GM04504 (cell line): ENCODE results near the gene COMT.
"Not testable (repeated sequence)": the region's sequence is repeated elsewhere in the genome, so short reads cannot be mapped to it uniquely, and the experiment has no call there.

Source experiments
- DNase-seq: peaks from one replicate; pipeline ENCODE4 v3.0.0-alpha.2; 2012; ENCODE audit warnings: low read depth

Gene COMT

GRCh38 chr22:19909350-19910179, 32.0 kb upstream of the COMT start:
- peak; percentile 40 for DNase-seq

- DNase-seq = no peak
Measured at GRCh38 chr22:19910180-19910744, 31.3 kb upstream of the COMT start.

GRCh38 chr22:19911540-19912270, 29.9 kb upstream of the COMT start:
- DNase-seq = no peak

GRCh38 chr22:19912271-19912999, 29.1 kb upstream of the COMT start:
- no peak for DNase-seq

DNA sequence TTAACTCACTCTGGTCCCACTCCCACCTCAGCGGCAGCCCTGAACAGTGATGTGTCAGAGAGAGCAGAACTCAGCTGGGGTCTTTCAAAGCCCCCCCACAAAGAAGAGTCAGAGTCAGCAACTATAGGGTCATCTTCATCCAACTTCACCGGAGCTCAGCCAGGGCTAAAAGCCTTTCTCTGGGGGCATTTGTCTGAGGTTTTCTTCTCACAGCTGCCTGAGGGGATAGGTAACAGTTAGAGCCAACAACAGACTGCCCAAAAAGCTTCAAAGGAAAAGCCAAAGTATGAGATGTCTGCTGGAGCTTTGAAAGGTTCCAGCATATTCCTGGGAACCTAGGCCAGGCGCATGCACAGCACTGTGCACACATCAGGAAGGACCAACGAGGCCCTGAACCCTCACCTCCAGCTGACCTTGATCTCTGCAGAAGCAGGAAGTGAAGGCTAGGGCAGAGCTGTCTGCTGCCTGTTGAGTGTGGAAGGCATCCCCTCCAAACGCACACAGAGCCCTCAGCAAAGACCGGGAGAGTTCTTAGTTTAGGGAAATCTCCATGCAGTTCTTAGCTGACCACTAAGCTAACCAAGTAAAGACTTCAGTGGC, 28.1 kb upstream of the COMT start:
- DNase-seq = no peak

DNA sequence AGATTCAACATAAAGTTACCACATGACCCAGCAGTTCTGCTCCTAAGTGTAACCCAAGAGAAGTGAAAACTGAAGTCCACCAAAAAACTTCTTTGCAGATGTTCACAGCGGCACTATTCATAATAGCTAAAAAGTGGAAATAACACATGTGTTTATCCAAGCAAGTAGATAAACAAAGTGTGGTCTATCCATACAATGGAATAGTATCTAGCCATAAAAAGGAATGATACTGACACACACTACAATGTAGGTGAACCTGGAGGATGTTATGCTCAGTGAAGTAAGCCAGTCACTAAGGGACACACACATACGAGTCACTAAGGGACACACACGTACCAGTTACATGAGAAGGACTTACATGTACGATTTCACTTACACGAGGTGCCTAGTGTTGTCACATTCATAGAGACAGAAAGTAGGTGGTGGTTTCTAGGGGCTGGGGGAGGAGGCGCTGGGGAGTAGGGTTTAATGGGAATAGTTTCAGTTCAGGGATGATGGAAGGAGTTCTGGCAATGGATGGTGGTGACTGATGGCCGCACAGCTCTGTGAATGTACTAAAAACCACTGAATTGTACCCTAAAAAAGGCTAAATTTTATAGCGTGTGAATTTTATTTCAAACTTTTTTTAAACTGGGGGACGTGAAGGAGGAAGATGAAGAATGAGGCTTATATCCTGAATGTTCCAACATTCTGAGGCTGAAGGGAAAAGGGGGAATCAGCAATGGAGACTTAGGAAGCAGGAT, 27.2 kb upstream of the COMT start:
- no peak for DNase-seq

DNA sequence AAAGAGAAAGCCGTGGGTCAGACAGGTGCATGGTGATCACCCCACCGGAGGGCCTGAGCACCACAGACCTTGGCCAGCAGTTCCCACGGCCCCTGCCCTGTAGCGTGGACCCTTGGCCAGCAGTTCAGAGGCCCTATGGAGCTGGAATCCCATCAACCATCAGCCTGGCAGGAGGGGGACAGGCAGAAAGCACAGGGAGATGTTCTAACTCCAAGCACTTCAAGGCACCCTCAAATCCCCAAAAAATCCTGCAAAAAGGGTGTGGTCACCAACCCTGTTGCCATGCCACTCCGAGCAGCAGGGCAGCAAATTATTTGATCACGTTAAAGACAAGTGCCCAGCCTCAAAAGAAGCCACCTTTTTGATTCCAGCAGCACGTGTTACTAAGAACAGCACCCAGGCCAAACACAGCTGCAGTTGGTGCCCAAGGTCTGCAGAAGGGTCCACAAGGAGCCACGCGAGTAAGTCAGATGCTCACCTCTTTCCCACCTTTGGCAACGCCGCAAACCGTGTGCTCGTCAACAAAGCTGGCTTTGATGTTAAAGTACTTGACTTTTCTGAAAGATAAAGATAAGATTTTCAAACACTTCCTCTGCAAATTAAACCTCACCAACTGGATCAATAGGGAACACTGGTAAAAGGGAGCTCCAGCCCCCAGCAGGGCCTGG, 26.2 kb upstream of the COMT start:
- DNase-seq = no peak

- DNase-seq = no peak
Measured at GRCh38 chr22:19916006-19916405, 25.6 kb upstream of the COMT start.

- no peak for DNase-seq
Measured at GRCh38 chr22:19916941-19917340, 24.6 kb upstream of the COMT start.

DNA sequence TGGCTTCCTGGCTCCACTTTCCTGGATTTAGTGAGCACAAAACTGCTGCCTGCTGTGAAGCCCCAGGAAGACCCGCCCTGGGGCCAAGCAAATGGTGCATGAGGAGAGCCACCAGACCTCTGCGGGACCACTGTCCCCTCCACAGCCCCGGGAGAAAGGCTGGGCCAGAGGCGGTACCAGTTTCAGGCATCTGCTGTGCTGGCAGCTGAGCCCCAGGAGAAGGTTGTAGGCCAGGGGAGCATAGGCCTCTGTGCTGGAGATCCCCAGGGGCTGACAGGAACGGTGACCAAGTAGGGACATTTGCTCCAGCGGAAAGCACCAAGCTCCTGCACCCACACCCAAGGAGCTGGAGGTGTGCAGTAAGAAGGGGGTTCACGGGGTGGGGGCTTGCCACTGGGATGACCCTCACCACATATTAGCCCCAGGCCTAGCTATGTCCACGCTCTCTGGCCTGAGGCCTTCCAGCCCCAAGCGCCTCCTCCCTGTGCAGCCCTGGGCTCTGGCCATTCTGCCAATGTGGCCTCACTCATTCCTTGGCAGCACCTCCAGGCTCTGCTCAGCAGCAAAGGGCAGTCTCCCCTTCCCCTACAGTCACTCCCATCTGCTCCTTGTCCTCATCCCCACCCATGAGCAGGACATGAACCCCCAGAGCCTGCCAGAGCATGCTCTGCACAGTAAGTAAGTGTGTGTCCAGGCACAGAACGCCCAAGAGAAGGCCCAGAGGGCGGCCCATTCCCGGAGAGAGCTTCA, 24.0 kb upstream of the COMT start:
- no peak for DNase-seq

DNA sequence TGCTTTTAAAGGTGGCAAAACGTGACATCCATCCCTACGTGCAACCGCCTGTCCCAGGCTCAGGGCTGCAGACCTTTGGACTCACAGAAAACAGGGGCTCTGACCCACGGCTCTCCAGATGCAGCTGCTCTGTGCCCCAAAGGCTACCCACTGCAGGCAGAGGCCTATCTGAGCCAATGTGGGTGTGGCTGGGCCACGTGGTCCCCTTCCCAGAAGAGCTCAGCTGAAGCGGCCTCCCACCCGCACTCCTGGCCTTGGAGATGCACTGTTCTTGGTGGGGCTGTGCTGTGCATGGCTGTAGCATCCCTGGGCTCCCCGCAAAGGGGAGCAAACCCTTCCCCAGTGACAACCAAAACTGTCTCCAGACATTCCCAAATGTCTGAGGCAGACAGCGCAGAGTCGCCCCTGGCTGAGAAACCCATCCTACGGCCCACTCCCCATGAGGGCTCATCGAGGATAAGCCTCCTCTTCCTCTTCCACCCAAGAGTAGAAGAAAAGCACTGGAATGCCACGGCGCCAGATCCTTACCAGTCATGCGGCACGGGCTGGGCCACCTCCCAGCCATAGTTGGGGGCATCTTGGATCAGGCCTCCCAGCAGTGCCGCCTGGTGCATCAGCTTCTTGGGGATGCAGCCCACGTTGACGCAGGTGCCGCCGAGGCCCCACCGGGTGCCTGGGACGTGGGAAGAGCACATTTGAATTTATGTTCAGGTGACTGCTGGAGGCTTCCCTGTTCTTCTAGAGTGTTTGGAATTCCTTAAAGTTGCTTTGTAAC, 23.1 kb upstream of the COMT start:
- DNase-seq = no peak

DNA sequence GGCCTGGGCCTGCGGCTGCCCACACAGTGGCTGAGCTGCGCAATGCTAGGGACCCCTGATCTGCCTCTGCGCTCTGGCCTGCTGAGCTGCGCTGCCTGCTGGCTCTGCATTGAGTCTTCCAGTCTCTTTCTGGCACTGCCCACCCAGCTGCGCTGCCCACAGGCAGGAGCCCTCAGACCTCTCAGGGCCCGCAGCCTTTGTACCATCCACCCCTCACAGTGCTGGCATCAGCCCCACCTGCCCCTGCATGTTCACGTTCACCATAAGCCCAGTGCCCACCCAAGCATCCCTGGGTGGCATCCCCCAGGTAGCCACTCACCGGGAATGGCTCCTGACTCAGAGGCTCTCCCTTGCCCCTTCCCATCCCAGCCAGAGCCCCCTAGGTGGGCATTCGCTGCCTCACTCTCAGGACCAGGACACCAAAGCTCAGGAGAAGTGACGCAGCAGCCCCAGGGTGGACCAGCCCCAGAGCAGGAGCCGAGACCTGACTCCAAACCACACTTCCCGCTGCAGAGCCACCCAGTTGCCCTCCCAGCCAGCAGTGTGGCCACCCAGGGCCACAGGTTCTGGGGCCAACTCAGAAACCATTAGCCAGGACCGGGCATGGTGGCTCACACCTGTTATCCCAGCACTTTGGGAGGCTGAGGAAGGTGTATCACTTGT, 21.7 kb upstream of the COMT start:
- no peak for DNase-seq

GRCh38 chr22:19921544-19922081, 20.0 kb upstream of the COMT start:
- no peak for DNase-seq

DNA sequence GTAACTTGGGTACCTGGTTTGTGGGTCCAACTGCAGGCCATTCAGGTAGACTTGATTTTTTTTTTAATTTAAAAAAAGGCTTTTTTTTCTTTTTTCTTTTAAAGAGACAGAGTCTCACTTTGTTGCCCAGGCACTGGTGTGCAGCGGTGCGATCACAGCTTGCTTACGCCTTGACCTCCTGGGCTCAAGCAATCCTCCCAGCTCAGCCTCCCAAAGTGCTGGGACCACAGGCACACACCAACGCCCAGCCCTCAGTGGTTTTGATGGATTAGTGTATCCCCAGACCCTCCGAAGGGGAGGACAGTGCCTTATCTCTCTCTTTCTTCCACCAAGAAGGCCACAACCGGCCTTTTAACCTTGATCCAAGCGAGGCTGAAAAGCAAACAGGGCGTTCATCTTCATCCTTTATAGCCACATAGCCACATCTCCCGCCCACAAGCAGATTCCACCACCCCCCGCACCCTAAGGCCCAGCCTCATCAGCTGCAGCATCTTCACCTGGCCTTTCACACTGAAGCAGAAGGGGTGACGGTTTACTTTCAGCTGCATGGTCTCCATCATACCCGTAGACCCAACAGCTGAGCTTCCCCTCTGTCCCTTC, 17.6 kb upstream of the COMT start:
- DNase-seq = no peak

- DNase-seq = not testable (repeated sequence)
Measured at GRCh38 chr22:19926028-19926427, 15.5 kb upstream of the COMT start.

DNA sequence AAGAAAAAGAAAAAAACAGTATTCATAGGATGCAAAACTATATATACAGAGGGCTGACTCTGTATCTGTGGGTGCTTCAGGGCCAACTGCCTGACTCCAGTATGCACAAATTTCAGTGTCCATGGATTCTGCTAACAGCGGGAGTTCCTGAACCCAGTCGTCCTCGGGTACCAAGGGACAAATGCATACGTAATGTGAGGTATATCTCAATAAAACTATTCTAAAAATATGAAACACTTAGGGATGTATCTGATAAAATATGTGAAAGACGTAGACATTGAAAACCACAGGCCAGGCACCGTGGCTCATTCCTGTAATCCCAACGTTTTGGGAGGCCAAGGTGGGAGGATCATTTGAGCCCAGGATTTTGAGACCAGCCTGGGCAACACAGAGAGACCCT, 13.9 kb upstream of the COMT start:
- no peak for DNase-seq

DNA sequence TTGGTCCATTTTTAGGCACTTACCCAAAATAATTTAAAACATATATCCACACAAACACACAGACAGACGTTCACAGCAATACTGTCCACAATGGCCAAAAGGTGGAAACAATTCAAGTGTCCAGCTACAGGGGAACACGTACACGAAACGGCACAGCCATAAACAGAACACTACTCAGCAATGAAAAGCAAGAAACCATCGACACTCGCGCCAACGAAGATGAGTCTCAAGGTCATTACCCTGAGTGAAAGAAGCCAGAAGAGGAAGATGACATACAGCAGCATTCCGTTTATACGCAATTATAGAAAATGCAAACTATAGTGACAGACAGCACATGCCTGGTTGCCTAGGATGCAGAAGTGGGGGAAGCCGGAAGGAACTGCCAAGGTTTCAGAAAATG, 13.4 kb upstream of the COMT start:
- DNase-seq = no peak
